A549 (cell line): ENCODE measurements around the gene GPATCH4. TPM values are rescaled to one million over a fixed set of nuclear protein-coding genes. Genes with fewer than 3 reads are reported as not detected.

ENCODE experiments used
- ATAC-seq, 2 experiments: fragments of 200-7000 bp in 1 of 2; fragments of >200 bp in 1 of 2; cut with Nextera tagmentation in 1 of 2; cut with Tn5 transposase in 1 of 2; 3 replicates each; pipeline versions ENCODE4 v1.8.0 to v1.9.1; 2018 to 2020; ENCODE audit warnings: mild to moderate bottlenecking in 1 of 2, moderate library complexity in 1 of 2
- CTCF ChIA-PET: fragments of 300-600 bp; sonication (Branson Sonifier 250); formaldehyde crosslinking; extraction: SDS; loops from one replicate; lab custom pipeline; 2021; ENCODE audit warnings: antibody characterized with exemption, inconsistent platforms; lab: Yijun Ruan, JAX
- POLR2A ChIA-PET: fragments of 350-600 bp; formaldehyde crosslinking; extraction: SDS; loops from one replicate; lab custom pipeline; 2021; ENCODE audit warnings: antibody characterized with exemption, inconsistent platforms; lab: Yijun Ruan, JAX
- DNase-seq, 2 experiments: peaks; one replicate each; pipeline versions ENCODE4 v3.0.0 to v3.0.0-alpha.2; 2011 to 2016; ENCODE audit warnings: low read depth in 1 of 2, low spot score in 1 of 2
- FAIRE-seq: peaks from 2 replicates; lab custom pipeline; 2011; peaks lifted over from hg19 to GRCh38; lab: Jason Lieb, UNC
- H3K27ac ChIP-seq, 2 experiments: fragments of >200 bp; sonication (Bioruptor Twin); formaldehyde crosslinking; 3 replicates each; pipeline ENCODE4 v1.5.1; 2016 to 2017
- H3K4me1 ChIP-seq: fragments of >200 bp; sonication (Bioruptor Twin); formaldehyde crosslinking; 3 replicates; pipeline ENCODE4 v1.6.1; 2016
- H3K4me2 ChIP-seq: fragments of >200 bp; sonication (Bioruptor Twin); formaldehyde crosslinking; 3 replicates; pipeline ENCODE4 v1.6.1; 2016
- H3K4me3 ChIP-seq: fragments of >200 bp; sonication (Bioruptor Twin); formaldehyde crosslinking; 3 replicates; pipeline ENCODE4 v1.5.1; 2016
- H3K9me3 ChIP-seq: fragments of >200 bp; sonication (Bioruptor Twin); formaldehyde crosslinking; 3 replicates; pipeline ENCODE4 v1.6.1; 2016
- BHLHE40 ChIP-seq: IDR thresholded peaks from 2 replicates; pipeline ENCODE4 v1.6.1; 2012; ENCODE audit warnings: low read depth, low read length, inconsistent platforms
- CBX2 ChIP-seq: fragments of 200-600 bp; sonication (generic); IDR thresholded peaks from 2 replicates; pipeline ENCODE4 v1.6.1; 2016; ENCODE audit warnings: low read depth, mild to moderate bottlenecking, borderline replicate concordance
- CHD4 ChIP-seq: fragments of 200-600 bp; sonication (generic); IDR thresholded peaks from 2 replicates; pipeline ENCODE4 v1.6.1; 2016; ENCODE audit warnings: antibody characterized with exemption, mild to moderate bottlenecking, borderline replicate concordance
- EHF ChIP-seq: fragments of 250-450 bp; sonication (Bioruptor Pico); IDR thresholded peaks from 2 replicates; pipeline ENCODE4 v1.5.0; 2020; ENCODE audit warnings: mild to moderate bottlenecking
- FOSB ChIP-seq: fragments of 250-450 bp; sonication (Bioruptor Pico); IDR thresholded peaks from 2 replicates; pipeline ENCODE4 v1.5.0; 2020; ENCODE audit warnings: mild to moderate bottlenecking, moderate library complexity
- FOXS1 ChIP-seq: fragments of 250-450 bp; sonication (Bioruptor Pico); IDR thresholded peaks from 2 replicates; pipeline ENCODE4 v1.5.0; 2020; ENCODE audit warnings: mild to moderate bottlenecking, moderate library complexity
- HDAC2 ChIP-seq: fragments of 200-600 bp; sonication (generic); IDR thresholded peaks from 2 replicates; pipeline ENCODE4 v1.6.1; 2016
- NFE2L2 ChIP-seq: fragments of 150-350 bp; conservative IDR thresholded peaks from 2 replicates; pipeline ENCODE4 v1.6.1; 2014; ENCODE audit warnings: low read length
- NPAS2 ChIP-seq: fragments of 250-450 bp; sonication (Bioruptor Pico); IDR thresholded peaks from 2 replicates; pipeline ENCODE4 v1.8.0; 2022; ENCODE audit warnings: mild to moderate bottlenecking, moderate library complexity, borderline replicate concordance
- RAD21 ChIP-seq, 2 experiments: fragments of >200 bp in 1 of 2; sonication (Bioruptor Twin) in 1 of 2; formaldehyde crosslinking in 1 of 2; IDR thresholded peaks in 1 of 2; conservative IDR thresholded peaks in 1 of 2; 2 replicates in 1 of 2; 3 replicates in 1 of 2; pipeline ENCODE4 v1.6.1; 2012 to 2018; ENCODE audit warnings: inconsistent platforms in 1 of 2
- RARB ChIP-seq: fragments of 250-450 bp; sonication (Bioruptor Pico); IDR thresholded peaks from 2 replicates; pipeline ENCODE4 v1.8.0; 2021; ENCODE audit warnings: mild to moderate bottlenecking, moderate library complexity
- RCOR1 ChIP-seq: fragments of 150-350 bp; IDR thresholded peaks from 2 replicates; pipeline ENCODE4 v1.6.1; 2014; ENCODE audit warnings: antibody characterized with exemption, low read length, low read depth
- REST ChIP-seq: fragments of 200-600 bp; sonication (generic); IDR thresholded peaks from 2 replicates; pipeline ENCODE4 v1.6.1; 2016; ENCODE audit warnings: antibody characterized with exemption, mild to moderate bottlenecking, moderate library complexity
- RFX5 ChIP-seq: fragments of 450-650 bp; IDR thresholded peaks from 2 replicates; pipeline ENCODE4 v1.7.1; 2014; ENCODE audit warnings: antibody characterized with exemption, mild to moderate bottlenecking, moderate library complexity
- SREBF2 ChIP-seq: fragments of 450-650 bp; IDR thresholded peaks from 2 replicates; pipeline ENCODE4 v1.6.1; 2014; ENCODE audit warnings: mild to moderate bottlenecking, moderate library complexity
- TP53 ChIP-seq: fragments of 250-450 bp; sonication (Bioruptor Pico); IDR thresholded peaks from 2 replicates; pipeline ENCODE4 v1.5.0; 2021; ENCODE audit warnings: mild to moderate bottlenecking, moderate library complexity
- ZFP36 ChIP-seq: fragments of 450-650 bp; IDR thresholded peaks from 2 replicates; pipeline ENCODE4 v1.6.1; 2014; ENCODE audit warnings: borderline replicate concordance; ENCODE audit not compliant: partially characterized antibody
- WGBS: methylation state at CpG from one replicate; pipeline ENCODE4 v1.1.6; 2017; ENCODE audit errors: missing lambda C conversion rate; 5-methylcytosine and 5-hydroxymethylcytosine counted together
- polyA plus RNA-seq, 4 experiments: library from polyadenylated mRNA; depleted of rRNA in 3 of 4; stranded (reverse); fragments of >200 nt; fragmentation: RNase III in 1 of 4; extraction: RNeasy Plus Mini Kit Qiagen cat#74134 plus additional on column Dnase treatment in 1 of 4; gene quantifications; 2 replicates in 3 of 4; 3 replicates in 1 of 4; pipeline ENCODE4 v1.2.3, GENCODE V29; 2011 to 2017
- TF ChIP-seq, protein P1 (sequence below): fragments of 450-650 bp; IDR thresholded peaks from 2 replicates; pipeline ENCODE4 v1.6.1; 2014; ENCODE audit warnings: antibody characterized with exemption
- TF ChIP-seq, protein P2 (sequence below): IDR thresholded peaks from 2 replicates; pipeline ENCODE4 v1.6.1; 2012
- TF ChIP-seq, protein P3 (sequence below): fragments of >200 bp; sonication (Bioruptor Twin); formaldehyde crosslinking; IDR thresholded peaks from 3 replicates; pipeline ENCODE4 v1.6.1; 2016

GPATCH4 gene
- polyA plus RNA-seq, 2 of the 4 experiments (the other 2 are of a cell fraction): 68.1 to 85.2 TPM

DNA sequence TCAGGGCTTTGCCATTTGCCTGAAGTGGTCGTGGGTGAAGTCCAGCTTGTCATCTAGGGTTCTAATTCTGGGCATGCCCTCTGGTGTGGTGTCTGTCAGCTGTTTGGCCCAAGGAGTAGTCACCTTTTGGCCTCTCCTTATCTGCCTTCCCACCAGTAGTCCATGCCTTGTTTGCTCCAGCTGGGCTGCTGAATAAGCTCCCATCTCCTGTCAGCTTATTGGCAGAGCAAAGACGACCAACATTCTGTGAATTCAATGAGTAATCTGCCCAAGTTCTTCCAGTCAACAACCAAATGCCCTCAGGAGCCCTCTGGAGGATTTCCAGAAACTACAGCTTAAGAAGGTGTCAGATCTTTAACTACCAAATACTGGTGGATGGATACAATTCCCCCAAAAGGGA is 47.7 kb upstream of the GPATCH4 start (continued):
- no peak for TF ChIP-seq CBX2
- TF ChIP-seq SREBF2: no peak

DNA sequence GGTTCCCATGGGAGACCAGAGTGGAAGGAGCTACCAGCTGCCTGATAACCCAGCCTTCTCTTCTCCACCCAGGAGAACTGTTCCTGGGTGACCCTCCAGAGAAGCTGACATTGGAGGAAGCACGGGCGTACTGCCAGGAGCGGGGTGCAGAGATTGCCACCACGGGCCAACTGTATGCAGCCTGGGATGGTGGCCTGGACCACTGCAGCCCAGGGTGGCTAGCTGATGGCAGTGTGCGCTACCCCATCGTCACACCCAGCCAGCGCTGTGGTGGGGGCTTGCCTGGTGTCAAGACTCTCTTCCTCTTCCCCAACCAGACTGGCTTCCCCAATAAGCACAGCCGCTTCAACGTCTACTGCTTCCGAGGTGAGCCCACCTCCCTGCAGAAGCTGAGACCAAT is 47.2 kb upstream of the GPATCH4 start:
- FAIRE-seq (no peak), DNase-seq (no peak), ATAC-seq (no peak)
- Histone ChIP-seq H3K4me2 (no peak overlapping the region), H3K27ac (no peak overlapping the region), H3K4me1 (no peaks in the 10 kb centered on the region), H3K9me3 (no peaks in the 10 kb centered on the region), H3K4me3 (no peak overlapping the region)
- no peak for TF ChIP-seq RFX5
- TF ChIP-seq NFE2L2: no peak
- TF ChIP-seq, protein P1, sequence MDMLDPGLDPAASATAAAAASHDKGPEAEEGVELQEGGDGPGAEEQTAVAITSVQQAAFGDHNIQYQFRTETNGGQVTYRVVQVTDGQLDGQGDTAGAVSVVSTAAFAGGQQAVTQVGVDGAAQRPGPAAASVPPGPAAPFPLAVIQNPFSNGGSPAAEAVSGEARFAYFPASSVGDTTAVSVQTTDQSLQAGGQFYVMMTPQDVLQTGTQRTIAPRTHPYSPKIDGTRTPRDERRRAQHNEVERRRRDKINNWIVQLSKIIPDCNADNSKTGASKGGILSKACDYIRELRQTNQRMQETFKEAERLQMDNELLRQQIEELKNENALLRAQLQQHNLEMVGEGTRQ: no peak
- TF ChIP-seq FOXS1 (CRISPR knock-in tag): no peak
- TF ChIP-seq, protein P2, sequence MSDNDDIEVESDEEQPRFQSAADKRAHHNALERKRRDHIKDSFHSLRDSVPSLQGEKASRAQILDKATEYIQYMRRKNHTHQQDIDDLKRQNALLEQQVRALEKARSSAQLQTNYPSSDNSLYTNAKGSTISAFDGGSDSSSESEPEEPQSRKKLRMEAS: no peak
- TF ChIP-seq REST: no peak
- TF ChIP-seq CHD4: no peak
- no peak for TF ChIP-seq HDAC2
- TF ChIP-seq TP53 (CRISPR knock-in tag): no peak
- no peak for TF ChIP-seq RARB (CRISPR knock-in tag)
- no peak for TF ChIP-seq EHF
- TF ChIP-seq RAD21 (conservative IDR thresholded peaks at IDR 0.05 in 1 of 2, IDR thresholded peaks at IDR 0.05 in 1 of 2): no peak
- no peak for TF ChIP-seq CBX2
- TF ChIP-seq, protein P3, sequence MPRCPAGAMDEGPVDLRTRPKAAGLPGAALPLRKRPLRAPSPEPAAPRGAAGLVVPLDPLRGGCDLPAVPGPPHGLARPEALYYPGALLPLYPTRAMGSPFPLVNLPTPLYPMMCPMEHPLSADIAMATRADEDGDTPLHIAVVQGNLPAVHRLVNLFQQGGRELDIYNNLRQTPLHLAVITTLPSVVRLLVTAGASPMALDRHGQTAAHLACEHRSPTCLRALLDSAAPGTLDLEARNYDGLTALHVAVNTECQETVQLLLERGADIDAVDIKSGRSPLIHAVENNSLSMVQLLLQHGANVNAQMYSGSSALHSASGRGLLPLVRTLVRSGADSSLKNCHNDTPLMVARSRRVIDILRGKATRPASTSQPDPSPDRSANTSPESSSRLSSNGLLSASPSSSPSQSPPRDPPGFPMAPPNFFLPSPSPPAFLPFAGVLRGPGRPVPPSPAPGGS: no peak
- TF ChIP-seq NPAS2: no peak
- ChIA-PET CTCF (interaction anchor here (0.8 to 17.8 kb wide), 13 partner anchors 8 to 190 kb away, joined by 3 to 323 read pairs (median 6); partner anchors contain the start of genes HAPLN2 and NES), POLR2A (no interaction called here)
- WGBS: 93% methylated on average over 10 of the region's 10 CpGs

GRCh38 chr1:156647351-156647750 is 46.1 kb upstream of the GPATCH4 start:
- WGBS: 92% methylated on average over 10 of the region's 10 CpGs
- Histone ChIP-seq H3K9me3 (no peaks in the 10 kb centered on the region), H3K4me3 (no peak overlapping the region), H3K4me1 (no peaks in the 10 kb centered on the region), H3K4me2 (no peak overlapping the region), H3K27ac (no peak overlapping the region)
- FAIRE-seq: no peak
- ATAC-seq: no peak
- DNase-seq: no peak
- ChIA-PET CTCF (interaction anchor here (5.7 to 17.8 kb wide), 4 partner anchors 13 to 42 kb away, joined by 27 to 323 read pairs (median 48); partner anchors contain the start of genes HAPLN2 and NES), POLR2A (no interaction called here)
- TF ChIP-seq BHLHE40: no peak
- no peak for TF ChIP-seq ZFP36
- TF ChIP-seq FOSB (CRISPR knock-in tag): no peak
- no peak for TF ChIP-seq RCOR1
- no peak for TF ChIP-seq RARB (CRISPR knock-in tag)
- TF ChIP-seq, all 56 proteins: peak for 0
